GM23248 (cell line): ENCODE results near the gene PSG4. TPM values are rescaled to one million over a fixed set of nuclear protein-coding genes. Genes with fewer than 3 reads are reported as not detected.
"Not testable (repeated sequence)": the region's sequence is repeated elsewhere in the genome, so short reads cannot be mapped to it uniquely, and the experiment has no call there.

ENCODE experiments used
- DNase-seq: peaks from one replicate; pipeline ENCODE4 v3.0.0-alpha.2; 2015
- H2AFZ ChIP-seq: fragments of 200-600 bp; sonication (generic); 2 replicates; pipeline ENCODE4 v1.6.1; 2016; ENCODE audit warnings: antibody characterized with exemption
- H3F3A ChIP-seq: fragments of 200-600 bp; sonication (generic); 2 replicates; pipeline ENCODE4 v1.6.1; 2016; ENCODE audit warnings: mild to moderate bottlenecking, antibody characterized with exemption, mixed run types; ENCODE audit not compliant: insufficient read depth
- H3K27ac ChIP-seq: fragments of 200-600 bp; sonication (generic); 2 replicates; pipeline ENCODE4 v1.5.1; 2016; ENCODE audit warnings: mild to moderate bottlenecking
- H3K27me3 ChIP-seq: fragments of 200-600 bp; sonication (generic); replicated peaks from 2 replicates; pipeline ENCODE4 v1.6.1; 2016; ENCODE audit warnings: mild to moderate bottlenecking; ENCODE audit not compliant: insufficient read depth
- H3K36me3 ChIP-seq: fragments of 200-600 bp; sonication (generic); 2 replicates; pipeline ENCODE4 v1.6.1; 2016; ENCODE audit warnings: low read depth, mild to moderate bottlenecking
- H3K4me1 ChIP-seq: fragments of 200-600 bp; sonication (generic); 2 replicates; pipeline ENCODE4 v1.6.1; 2016; ENCODE audit warnings: mild to moderate bottlenecking; ENCODE audit not compliant: insufficient read depth
- H3K4me2 ChIP-seq: fragments of 200-600 bp; sonication (generic); one replicate; pipeline ENCODE4 v1.6.1; 2016; ENCODE audit warnings: mild to moderate bottlenecking; ENCODE audit not compliant: unreplicated experiment
- H3K4me3 ChIP-seq: fragments of 200-600 bp; sonication (generic); 2 replicates; pipeline ENCODE4 v1.5.1; 2016; ENCODE audit warnings: mild to moderate bottlenecking
- H3K79me2 ChIP-seq: fragments of 200-600 bp; sonication (generic); 2 replicates; pipeline ENCODE4 v1.6.1; 2016; ENCODE audit warnings: mild to moderate bottlenecking; ENCODE audit not compliant: insufficient read depth
- H3K9ac ChIP-seq: fragments of 200-600 bp; sonication (generic); 2 replicates; pipeline ENCODE4 v1.6.1; 2016; ENCODE audit warnings: mild to moderate bottlenecking
- H3K9me2 ChIP-seq: fragments of 200-600 bp; sonication (generic); 2 replicates; pipeline ENCODE4 v1.6.1; 2016; ENCODE audit warnings: mixed run types, mild to moderate bottlenecking, moderate library complexity; ENCODE audit not compliant: insufficient read depth
- H3K9me3 ChIP-seq: fragments of 200-600 bp; sonication (generic); one replicate; pipeline ENCODE4 v1.6.1; 2017; ENCODE audit warnings: low read depth
- H4K20me1 ChIP-seq: fragments of 200-600 bp; sonication (generic); 2 replicates; pipeline ENCODE4 v1.6.0; 2016; ENCODE audit not compliant: insufficient read depth
- EZH2 ChIP-seq: fragments of 200-600 bp; sonication (generic); IDR thresholded peaks from 2 replicates; pipeline ENCODE4 v1.6.1; 2018; ENCODE audit warnings: antibody characterized with exemption, mild to moderate bottlenecking; ENCODE audit not compliant: insufficient read depth, poor library complexity, severe bottlenecking
- EZH2phosphoT487 ChIP-seq: fragments of 200-600 bp; sonication (generic); IDR thresholded peaks from 2 replicates; pipeline ENCODE4 v1.6.1; 2018; ENCODE audit warnings: antibody characterized with exemption, moderate library complexity, mild to moderate bottlenecking, low read depth; ENCODE audit not compliant: insufficient read depth
- WGBS, 2 experiments: methylation state at CpG; one replicate each; pipeline ENCODE4 v1.1.6; 2015 to 2017; ENCODE audit warnings: low lambda C conversion rate in 2 of 2, low coverage in 1 of 2; ENCODE audit errors: missing lambda C conversion rate in 2 of 2; 5-methylcytosine and 5-hydroxymethylcytosine counted together
- in situ Hi-C: fragments of 300-500 bp; cut with MboI; formaldehyde crosslinking; loops from 2 replicates; pipeline ENCODE4 v1.15.0; 2020
- polyA plus RNA-seq: library from polyadenylated mRNA; unstranded; fragments of >200 nt; fragmentation: Nextera tagmentation; extraction: Ambion mirVana; gene quantifications from 2 replicates; pipeline ENCODE4 v1.2.1, GENCODE V29; 2016
- total RNA-seq: library from RNA; depleted of rRNA; stranded (reverse); fragments of >200 nt; shearing (Covaris generic); gene quantifications from 2 replicates; pipeline ENCODE4 v1.2.3, GENCODE V29; 2014

Gene PSG4
- total and polyA plus RNA-seq, 2 experiments from 2014 or later = 105 to 174 TPM

DNA sequence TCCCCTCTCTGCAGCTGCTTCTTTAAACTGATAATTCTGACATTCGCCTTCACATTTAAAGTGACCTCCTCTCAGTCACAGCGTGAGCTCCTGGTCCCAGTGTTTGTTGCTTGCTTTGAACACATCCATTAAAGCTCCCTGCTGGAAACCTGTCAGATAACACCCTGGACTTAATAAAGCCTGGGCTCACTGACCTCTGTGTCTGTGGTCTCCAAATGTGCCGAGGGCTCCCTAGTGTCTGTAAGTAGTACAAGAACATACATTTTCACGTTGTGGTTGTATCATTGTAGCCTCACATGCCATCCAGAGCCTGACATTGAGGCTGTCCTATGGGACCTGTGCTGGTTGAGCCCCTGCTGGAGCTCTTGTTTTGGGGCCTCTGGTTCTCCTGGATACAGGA lies 2.6 kb upstream of the PSG4 start:
- H3K9me3 ChIP-seq = no peaks in the 10 kb centered on the region
- H3F3A ChIP-seq = peaks cover 18% of the 10 kb centered on the region
- no peak overlapping the region for H3K4me2 ChIP-seq
- H3K27ac ChIP-seq = no peak overlapping the region
- WGBS, 2 experiments = 89 to 91% methylated on average over 4 of the region's 4 CpGs
- H2AFZ ChIP-seq = no peak overlapping the region
- no peaks in the 10 kb centered on the region for H3K27me3 ChIP-seq
- TF ChIP-seq EZH2phosphoT487 (no peak), EZH2 (no peak)
- H3K79me2 ChIP-seq = peaks cover 30% of the 10 kb centered on the region
- H3K9ac ChIP-seq = no peak overlapping the region
- peaks cover 14% of the 10 kb centered on the region for H3K4me1 ChIP-seq
- in situ Hi-C loops = no loop called here
- H4K20me1 ChIP-seq = no peaks in the 10 kb centered on the region
- H3K36me3 ChIP-seq = no peaks in the 10 kb centered on the region
- H3K9me2 ChIP-seq = no peaks in the 10 kb centered on the region
- H3K4me3 ChIP-seq = no peak overlapping the region
- DNase-seq = no peak

DNA sequence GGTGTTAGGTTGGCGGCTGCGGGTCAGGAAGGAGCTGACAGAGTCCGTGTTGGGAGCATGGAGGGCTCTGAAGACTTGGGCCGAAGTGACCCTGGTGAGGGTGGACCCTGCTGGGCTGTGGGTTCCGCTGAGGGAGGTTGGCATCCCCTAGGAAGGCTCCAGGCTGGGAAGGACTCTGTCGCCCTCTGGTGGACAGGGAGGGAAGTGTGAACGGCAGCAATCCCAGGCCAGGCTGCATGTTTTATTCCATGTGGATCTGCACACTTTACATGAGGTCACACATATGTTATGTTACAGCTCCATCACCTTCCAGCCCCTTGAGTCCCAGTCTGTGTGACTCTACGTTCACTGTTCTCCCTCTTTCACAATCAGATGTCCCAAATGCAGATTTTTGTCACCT lies 1.7 kb upstream of the PSG4 start:
- Histone ChIP-seq H3K79me2 (peaks cover 30% of the 10 kb centered on the region), H3F3A (peaks cover 26% of the 10 kb centered on the region), H3K4me1 (peaks cover 23% of the 10 kb centered on the region)
- H2AFZ ChIP-seq, H4K20me1 ChIP-seq, H3K27ac ChIP-seq, H3K9me2 ChIP-seq, H3K27me3 ChIP-seq, H3K36me3 ChIP-seq, H3K9me3 ChIP-seq, in situ Hi-C loops, H3K4me2 ChIP-seq, H3K4me3 ChIP-seq, H3K9ac ChIP-seq: not testable (repeated sequence)
- WGBS, 2 experiments = 21 to 31% methylated on average over 7 to 8 of the region's 8 CpGs
- DNase-seq = peak; percentile 24

DNA sequence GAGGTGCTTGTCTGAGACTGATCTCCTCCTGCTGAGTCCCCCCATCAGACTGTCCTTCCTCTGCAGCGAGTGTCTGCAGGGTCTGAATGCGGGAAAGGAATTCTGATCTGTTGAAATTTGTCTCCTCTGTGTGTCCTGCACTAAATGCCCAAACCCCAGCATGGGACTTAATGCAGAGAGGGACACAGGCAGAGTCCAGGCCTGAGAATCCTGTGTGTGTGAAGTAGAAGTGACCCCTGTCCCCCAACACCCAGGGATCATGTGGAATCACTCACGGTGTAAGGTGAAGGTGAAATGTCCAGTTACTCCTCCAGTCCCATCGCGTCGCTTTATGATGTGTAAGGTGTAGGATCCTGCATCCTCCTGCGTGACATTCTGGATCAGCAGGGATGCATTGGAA lies 1.8 kb downstream of the PSG4 start:
- H3K27me3 ChIP-seq, H2AFZ ChIP-seq, H3K9me2 ChIP-seq, H3K9me3 ChIP-seq, H4K20me1 ChIP-seq, H3K36me3 ChIP-seq, in situ Hi-C loops, DNase-seq: not testable (repeated sequence)
- 90 to 93% methylated on average over 7 of the region's 7 CpGs for WGBS, 2 experiments
- peak overlapping the region; percentile 83 for H3K4me2 ChIP-seq
- H3K79me2 ChIP-seq = peaks cover 30% of the 10 kb centered on the region
- peaks cover 48% of the 10 kb centered on the region for H3K4me1 ChIP-seq
- peak overlapping the region; percentile 88 for H3K27ac ChIP-seq
- peak overlapping the region; percentile 80 for H3K4me3 ChIP-seq
- peak overlapping the region; percentile 70 for H3K9ac ChIP-seq
- H3F3A ChIP-seq = peaks cover 58% of the 10 kb centered on the region

DNA sequence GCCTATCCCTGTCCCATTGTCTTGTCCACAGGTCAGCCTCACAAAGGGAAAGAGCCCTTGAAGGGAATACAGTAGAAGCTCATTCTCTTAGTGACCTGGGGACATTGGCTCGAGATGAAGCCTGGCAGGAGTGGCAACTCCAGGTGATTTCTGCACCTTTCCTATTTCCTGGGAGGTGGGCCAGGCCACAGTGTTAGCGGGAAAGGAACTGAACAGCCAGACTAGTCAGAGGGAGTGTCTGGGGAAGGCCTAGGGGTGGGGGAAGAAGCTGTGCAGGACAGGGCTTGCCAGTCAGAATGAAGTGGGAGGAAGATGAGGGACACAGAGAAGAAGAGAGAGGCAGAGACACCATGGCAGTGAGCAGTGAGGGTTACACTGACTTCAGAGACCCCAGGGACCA lies 3.5 kb downstream of the PSG4 start:
- H3K27me3 ChIP-seq, DNase-seq, H3K9me3 ChIP-seq, H3K9me2 ChIP-seq, in situ Hi-C loops, H4K20me1 ChIP-seq, H3K36me3 ChIP-seq, H2AFZ ChIP-seq: not testable (repeated sequence)
- peaks cover 30% of the 10 kb centered on the region for H3K79me2 ChIP-seq
- H3K4me1 ChIP-seq = peaks cover 48% of the 10 kb centered on the region
- WGBS, 2 experiments = 59 to 63% methylated on average over 2 of the region's 2 CpGs
- H3K9ac ChIP-seq = peak overlapping the region; percentile 45; the same call in 1 of the 2 replicates
- peak overlapping the region; percentile 88 for H3K27ac ChIP-seq
- peaks cover 58% of the 10 kb centered on the region for H3F3A ChIP-seq
- H3K4me2 ChIP-seq = peak overlapping the region; percentile 34
- peak overlapping the region; percentile 30; the same call in 1 of the 2 replicates for H3K4me3 ChIP-seq

DNA sequence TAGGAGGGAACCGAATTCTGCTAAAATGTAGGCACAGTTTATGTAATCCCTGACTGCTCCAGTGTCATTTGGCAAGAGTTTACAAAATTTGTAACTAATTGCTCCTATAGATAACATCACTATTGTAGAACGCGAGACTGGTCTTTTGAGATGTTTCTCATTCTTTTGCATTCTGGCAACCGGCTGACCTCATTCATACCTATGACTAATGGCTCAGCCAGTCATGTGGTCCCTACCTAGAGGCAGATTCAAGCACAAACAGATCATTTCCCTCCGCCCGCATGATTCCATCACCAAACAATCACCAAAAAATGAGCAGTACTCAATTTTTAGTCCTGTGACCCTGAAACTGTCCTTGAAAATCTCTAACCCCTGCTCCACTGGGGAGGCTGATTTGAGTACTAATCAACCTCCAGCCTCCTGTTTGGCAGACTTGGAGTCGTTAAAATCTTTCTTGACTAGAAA lies 4.1 kb downstream of the PSG4 start:
- H3K4me2 ChIP-seq = peak overlapping the region; percentile 44
- WGBS, 2 experiments = 0 to 3% methylated on average over 7 of the region's 7 CpGs
- peaks cover 63% of the 10 kb centered on the region for H3F3A ChIP-seq
- peak overlapping the region; percentile 88 for H3K27ac ChIP-seq
- H4K20me1 ChIP-seq, H3K27me3 ChIP-seq, H3K9me2 ChIP-seq, H2AFZ ChIP-seq, H3K9me3 ChIP-seq, H3K36me3 ChIP-seq, in situ Hi-C loops: not testable (repeated sequence)
- peaks cover 48% of the 10 kb centered on the region for H3K4me1 ChIP-seq
- H3K79me2 ChIP-seq = peaks cover 30% of the 10 kb centered on the region
- H3K4me3 ChIP-seq = peak overlapping the region; percentile 30; the same call in 1 of the 2 replicates
- peak overlapping the region; percentile 45 for H3K9ac ChIP-seq
- peak; percentile 85 for DNase-seq

DNA sequence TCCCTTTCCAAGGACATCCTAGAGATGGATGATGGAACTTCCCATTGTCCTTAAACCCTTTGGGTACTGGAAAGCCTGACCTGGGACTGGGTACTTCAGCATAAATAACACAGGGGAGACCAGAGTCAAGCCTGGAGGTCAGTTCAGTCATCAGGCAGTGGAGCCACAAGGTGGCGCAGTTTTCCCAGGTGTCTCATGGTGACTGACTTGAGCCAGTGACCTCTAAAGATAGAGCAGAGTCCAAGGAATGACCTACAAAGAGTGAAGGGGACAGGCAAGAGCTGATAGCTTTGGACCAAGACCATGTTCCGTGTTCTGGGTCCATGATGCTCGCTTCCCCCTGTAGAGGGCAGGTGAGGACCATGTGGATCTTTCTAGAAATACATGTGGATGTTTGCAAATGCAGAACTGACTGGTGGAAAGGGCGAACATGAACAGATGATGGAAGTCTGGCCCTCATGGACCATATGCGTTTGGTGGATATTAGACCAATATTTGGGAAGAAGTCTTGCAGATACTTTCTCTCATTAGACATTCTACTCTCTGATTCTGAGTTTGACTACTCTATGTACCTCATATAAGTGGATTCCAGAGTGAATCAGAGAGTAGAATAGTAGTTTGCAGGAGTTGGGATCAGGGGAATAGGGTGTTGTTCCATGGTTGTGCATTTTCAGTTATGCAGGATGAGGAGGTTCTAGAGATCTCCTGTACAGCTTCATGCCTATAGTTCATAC lies 6.6 kb downstream of the PSG4 start:
- peaks cover 42% of the 10 kb centered on the region for H3K4me1 ChIP-seq
- H3K79me2 ChIP-seq, H4K20me1 ChIP-seq, H3K4me2 ChIP-seq, H3K9me2 ChIP-seq, H3K27ac ChIP-seq, H2AFZ ChIP-seq, in situ Hi-C loops, H3K4me3 ChIP-seq, H3K9me3 ChIP-seq, H3K36me3 ChIP-seq, H3K27me3 ChIP-seq, H3K9ac ChIP-seq: not testable (repeated sequence)
- H3F3A ChIP-seq = peaks cover 64% of the 10 kb centered on the region
- DNase-seq = peak; percentile 19
- 56 to 57% methylated on average over 5 of the region's 5 CpGs for WGBS, 2 experiments

DNA sequence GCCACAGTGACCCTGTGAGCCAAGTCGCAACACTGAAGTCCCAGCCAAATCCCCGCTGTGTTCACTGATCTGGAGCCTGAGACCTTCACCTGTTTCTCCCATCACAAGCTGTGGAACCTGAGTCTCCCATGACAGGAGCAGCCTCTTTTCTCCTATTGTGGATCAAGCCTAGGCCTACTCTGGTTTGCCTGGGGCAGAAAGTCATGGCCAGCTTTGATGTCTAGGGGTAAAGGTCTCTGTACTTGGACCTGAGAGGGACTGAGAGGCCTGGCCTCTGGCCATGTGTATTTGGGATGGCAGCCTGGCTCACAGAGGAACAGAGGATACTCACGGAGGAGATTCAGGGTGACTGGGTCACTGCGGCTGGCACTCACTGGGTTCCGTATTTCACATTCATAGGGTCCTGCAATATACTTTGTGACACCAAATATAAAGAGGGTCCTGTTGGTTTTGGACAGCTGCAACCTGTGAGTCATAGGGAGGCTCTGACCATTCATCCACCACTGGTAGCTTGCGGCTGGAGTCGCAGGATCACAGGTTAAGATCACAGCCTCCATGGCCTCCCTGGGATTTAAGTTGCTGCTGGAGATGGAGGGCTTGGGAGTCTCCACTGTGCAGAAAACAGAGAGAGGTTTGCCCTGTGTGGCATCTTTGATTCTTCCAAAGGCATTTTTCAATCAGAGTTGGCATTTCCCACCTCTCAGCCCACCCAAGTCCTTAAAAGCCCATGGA lies 7.6 kb downstream of the PSG4 start:
- H3K36me3 ChIP-seq, H3K9me3 ChIP-seq, H3K27ac ChIP-seq, H3K9ac ChIP-seq, in situ Hi-C loops, H3K4me2 ChIP-seq, H3K4me3 ChIP-seq, DNase-seq, H2AFZ ChIP-seq, H4K20me1 ChIP-seq, H3K27me3 ChIP-seq, H3K79me2 ChIP-seq, H3K9me2 ChIP-seq: not testable (repeated sequence)
- WGBS, 2 experiments = 96 to 100% methylated on average over 4 to 7 of the region's 7 CpGs
- Histone ChIP-seq H3K4me1 (peaks cover 32% of the 10 kb centered on the region), H3F3A (peaks cover 58% of the 10 kb centered on the region)
